NCI-H1105 treated with DMSO at 0.1 percent for 48 hours (cell line): ENCODE data around the gene RUFY3.
"Not testable (repeated sequence)": the region's sequence is repeated elsewhere in the genome, so short reads cannot be mapped to it uniquely, and the experiment has no call there.

ENCODE experiments used
- DNase-seq: peaks from one replicate; lab custom pipeline; 2025; lab: John Stamatoyannopoulos, UW

Gene RUFY3

DNA sequence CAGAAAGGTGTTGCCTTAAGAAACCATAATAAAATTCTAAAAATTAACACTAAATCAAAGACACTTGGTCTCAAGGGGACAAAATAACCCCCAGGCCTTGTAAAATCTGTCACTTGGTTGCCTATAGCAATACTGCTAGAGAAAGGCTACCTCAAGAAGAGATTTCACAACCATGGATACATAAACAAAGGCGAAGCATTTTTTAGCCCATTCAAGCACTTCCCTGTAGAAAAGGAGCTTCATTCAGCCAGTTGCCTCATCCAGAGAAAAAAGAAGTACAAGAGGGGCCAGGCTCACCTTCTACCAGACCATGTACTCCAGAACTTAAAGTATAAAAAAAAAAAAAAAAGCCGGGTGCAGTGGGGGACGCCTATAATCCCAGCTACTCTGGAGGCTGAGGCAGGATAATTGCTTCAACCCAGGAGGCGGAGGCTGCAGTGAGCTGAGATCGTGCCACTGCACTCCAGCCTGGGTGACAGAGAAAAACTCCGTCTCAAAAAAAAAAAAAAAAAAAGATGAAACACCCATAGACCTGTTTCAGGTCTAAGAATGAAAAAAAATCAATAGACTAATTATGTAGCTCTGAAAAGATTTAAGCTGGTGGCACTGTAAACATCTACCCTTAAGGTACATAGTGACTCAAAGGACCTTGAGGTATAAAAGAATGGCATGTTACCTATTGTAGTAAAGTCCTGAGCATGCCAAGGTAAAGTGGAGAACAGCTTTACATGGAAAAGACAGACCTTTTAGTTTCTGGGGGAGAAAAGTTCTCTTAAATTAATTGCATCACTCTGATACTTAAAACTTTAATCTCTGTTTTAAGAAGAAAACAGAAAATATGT lies 18.0 kb downstream of the RUFY3 start:
- DNase-seq, result no peak

DNA sequence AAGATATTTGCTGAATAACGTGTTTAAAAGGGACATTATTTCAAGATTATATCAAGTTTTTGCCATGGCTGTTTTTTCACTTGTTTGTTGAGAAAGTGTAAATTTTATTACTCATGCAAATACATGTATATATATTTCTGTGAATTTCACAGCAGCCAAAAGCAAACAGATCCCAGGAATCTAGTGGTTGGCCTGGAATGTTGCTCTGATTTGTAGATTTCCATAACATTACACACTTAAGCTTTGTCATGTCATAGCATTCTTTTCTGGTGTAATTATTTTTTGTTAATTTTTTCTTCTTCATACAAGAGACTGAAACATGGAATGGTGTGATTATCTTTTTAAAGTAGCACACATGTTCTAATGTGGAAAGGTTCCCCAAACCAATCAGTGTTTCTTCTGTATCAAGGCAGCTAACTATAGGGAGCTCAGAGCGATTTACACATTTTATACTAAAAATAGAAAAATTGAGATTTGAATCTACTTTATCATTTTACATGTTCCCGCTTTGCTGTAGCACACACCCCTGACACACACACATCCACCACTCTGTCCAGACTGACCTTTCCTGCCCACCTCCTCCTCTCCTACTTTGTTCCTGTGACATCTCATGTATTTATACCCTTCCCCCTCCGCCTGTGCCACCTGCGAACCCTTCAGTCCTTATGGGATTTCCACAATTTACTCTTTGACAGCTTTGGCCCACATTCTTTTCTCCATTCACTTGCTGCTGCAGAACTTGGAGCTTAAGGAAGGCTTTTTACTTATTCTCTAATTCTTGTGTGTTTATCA lies 20.3 kb downstream of the RUFY3 start:
- no peak for DNase-seq

DNA sequence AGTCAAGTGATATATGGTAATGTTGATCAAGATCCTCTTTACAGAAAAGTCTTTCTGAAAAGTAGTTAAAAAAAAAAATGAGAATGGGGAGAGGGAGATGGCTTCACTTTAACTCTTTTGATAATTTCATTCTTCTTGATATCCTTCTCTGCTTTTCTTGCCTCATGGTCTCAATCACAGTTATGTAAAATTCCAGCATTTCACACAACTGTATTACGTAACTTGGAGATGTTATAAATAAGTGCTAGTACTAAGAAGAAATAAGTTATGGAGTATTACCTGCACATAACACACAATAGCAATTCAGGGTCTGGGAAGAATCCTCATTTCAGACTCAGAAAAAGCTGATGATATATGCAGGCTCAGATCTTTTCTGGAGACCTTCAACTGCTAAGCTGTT lies 22.0 kb downstream of the RUFY3 start:
- DNase-seq, result no peak

DNA sequence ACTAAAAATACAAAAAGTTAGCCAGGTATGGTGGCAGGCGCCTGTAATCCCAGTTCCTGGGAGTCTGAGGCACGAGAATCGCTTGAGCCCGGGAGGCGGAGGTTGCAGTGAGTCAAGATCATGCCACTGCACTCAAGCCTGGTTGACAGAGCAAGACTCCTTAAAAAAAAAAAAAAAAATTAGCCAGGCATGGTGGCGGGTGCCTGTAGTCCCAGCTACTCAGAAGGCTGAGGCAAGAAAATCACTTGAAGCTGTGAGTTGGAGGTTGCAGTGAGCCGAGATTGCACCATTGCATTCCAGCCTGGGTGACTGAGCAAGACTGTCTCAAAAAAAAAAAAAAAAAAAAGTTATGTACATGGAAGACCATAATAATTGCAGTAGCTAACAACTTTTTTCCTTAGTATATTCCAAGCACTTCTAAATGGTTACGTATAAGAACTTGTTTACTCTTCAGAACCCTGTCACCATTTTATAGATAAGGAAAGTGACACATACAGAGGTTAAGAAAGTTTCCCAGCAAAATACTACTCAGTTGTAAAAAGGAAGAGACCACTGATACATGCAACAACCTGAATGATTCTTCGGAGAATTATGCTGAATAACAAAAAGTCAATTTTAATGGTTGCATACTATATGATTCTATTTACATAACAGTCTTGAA lies 24.5 kb downstream of the RUFY3 start:
- DNase-seq, result no peak

DNA sequence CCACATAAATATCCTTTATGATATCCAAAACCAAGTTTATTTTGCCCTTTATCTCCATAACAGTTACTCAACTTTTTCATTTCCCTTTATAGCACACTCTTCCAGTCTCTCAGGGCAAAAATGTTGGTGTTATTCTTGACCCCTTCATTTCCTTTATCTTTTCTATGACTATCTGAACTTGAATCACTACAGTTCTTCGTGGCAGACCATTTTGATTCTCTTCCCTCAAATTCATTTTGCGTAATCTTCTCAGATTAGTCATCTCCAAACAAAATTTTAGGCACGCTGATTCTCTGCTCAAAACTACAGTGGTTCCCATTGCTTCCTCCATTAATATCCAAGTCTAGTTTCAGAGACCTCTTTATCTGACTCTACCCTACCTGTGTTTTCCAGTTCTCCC lies 26.1 kb downstream of the RUFY3 start:
- no peak for DNase-seq

DNA sequence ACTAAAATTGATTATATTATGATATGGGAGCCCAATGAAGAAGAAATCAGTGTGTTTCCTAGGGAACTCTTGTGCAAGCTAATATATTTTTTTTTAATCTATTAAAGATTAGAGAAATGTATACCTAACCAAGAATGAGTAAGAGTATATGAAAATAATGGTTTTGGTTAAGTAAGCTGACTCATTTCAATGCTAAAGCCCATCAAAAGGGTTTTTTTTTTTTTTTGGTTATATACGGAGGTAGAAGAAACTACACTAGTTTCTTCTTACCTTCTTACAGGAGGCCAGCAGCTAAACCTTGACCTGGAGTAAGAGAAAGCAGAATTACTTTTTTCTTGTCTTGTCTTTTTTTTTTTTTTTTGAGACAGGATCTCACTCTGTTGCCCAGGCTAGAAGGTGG lies 27.5 kb downstream of the RUFY3 start:
- no peak for DNase-seq

DNA sequence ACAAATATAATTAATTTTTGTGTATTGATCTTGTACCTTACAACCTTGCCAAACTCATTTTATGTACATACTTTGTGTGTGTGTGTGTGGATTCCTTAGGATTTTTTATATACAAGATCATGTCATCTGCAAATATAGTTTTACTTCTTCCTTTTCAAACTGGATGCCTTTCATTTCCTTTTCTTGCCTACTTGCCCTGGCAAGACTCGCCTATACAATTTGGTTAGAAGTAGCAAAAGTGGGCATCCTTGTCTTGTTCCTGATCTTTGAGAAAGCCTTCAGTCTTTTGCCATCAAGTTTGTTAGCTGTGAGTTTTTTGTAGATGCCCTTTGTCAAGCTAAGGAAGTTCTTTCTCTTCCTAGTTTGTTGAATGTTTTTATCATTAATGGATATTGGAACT lies 30.5 kb downstream of the RUFY3 start:
- DNase-seq, result no peak

DNA sequence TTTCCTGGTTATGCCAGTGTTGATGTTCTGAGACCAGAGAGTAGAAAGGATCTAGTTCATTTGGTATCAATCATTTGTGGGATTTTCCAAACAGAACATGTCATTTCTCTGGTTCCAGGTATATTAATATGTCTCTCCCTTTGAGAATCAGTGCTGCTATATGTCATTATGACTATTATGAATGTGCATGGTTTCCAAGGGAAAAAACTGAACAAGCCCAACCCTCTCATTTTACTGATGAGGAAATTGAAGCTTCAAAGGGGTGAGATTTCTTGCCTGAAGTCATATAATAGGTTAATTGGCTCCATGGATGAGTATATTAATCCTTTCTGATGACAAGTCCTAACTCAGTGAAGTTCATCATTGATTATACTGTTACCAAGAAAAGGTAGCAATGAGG lies 31.9 kb downstream of the RUFY3 start:
- DNase-seq, result no peak

DNA sequence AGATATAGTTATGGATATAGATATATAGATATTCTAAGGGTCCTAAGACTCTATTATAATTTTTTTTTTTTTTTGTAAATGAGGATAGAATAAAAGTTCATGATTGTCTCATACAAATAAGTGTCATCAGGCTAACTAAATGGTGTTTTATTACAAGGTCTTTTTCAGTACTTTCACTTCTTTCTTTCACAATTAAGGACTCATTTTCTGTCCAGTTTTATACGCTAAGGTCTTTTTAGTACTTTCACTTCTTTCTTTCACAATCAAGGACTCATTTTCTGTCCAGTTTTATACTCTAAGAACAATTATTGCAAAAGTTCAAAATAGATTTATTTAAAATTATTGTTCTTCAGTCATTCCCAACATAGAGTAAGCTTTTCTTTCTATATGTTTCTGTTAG lies 32.7 kb downstream of the RUFY3 start:
- no peak for DNase-seq

DNA sequence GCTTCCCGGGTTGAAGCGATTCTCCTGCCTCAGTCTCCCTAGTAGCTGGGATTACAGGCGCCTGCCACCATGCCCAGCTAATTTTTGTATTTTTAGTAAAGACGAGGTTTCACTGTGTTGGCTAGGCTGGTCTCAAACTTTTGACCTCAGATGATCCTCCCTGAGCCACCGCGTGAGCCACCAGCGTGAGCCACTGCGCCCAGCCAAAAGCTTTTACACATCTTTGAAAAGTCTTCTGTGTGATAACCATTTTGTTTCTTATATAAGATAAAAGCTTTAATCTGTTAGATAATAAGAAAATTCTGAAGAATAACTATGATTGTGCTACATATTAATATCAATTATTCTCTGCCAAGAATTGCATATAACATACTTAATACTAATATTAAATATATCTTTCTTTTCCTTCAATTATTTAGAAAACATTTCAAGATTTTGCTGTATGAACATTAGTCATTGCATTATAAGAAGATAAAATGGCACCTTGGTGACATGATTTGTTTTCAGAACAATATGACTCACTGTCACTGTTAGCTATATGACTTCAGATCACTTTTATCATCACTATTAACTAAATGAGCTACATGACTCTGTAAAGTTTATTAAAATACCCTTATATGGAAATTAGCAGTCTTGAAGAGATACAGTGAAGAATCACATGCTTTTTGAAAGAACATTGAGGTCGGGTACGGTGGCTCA lies 33.4 kb downstream of the RUFY3 start:
- DNase-seq, result no peak

DNA sequence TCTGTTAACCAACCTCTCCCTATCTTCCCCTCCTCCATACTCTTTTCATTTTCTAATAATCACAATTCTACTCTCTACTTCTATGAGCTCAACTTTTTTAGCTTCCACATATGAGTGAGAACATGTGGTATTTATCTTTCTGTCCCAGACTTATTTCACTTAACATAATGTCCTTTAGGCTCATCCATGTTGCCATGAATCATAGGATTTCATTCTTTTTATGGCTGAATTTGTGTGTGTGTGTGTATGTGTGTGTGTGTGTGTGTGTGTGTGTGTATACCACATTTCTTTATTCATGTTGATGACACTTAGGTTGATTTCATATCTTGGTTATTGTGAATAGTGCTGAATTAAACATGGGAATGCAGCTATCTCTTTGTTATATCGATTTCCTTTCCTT lies 37.4 kb downstream of the RUFY3 start:
- no peak for DNase-seq

DNA sequence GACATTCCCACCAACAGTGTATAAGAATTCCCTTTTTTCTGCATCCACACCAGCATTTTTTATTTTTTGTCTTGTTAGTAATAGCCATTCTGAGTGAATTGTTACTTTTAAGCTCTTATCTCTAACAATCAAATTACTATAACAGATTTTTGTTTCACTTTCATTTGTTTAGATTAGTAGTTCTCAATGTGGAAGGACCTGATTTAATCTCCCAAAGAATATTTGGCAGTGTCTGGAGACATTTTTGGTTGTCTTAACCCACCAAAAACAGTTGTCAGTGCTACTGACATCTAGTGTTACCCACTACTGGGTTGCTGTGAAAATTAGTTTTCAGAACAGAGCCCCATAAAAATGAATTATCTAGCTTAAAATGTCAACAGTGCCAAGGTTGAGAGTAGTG lies 37.9 kb downstream of the RUFY3 start:
- DNase-seq, result no peak

DNA sequence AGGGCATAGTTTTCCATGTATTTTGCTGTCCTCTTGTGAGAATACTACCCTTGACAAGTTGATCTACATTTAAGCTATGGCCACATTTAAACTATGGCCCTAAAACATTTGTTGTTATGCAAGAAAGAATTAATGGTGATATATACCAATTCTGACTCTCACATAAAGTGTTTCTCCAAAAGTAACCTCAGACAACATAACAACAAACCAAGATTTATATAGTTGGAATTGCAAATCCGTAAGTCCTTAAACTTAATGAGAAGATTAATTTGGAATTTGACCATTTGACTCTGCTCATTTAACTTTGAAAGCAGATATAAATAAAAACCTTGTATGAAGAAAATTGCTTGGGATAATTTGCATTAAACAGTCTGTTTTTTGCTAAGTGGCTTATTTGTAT lies 38.9 kb downstream of the RUFY3 start:
- DNase-seq, result no peak

DNA sequence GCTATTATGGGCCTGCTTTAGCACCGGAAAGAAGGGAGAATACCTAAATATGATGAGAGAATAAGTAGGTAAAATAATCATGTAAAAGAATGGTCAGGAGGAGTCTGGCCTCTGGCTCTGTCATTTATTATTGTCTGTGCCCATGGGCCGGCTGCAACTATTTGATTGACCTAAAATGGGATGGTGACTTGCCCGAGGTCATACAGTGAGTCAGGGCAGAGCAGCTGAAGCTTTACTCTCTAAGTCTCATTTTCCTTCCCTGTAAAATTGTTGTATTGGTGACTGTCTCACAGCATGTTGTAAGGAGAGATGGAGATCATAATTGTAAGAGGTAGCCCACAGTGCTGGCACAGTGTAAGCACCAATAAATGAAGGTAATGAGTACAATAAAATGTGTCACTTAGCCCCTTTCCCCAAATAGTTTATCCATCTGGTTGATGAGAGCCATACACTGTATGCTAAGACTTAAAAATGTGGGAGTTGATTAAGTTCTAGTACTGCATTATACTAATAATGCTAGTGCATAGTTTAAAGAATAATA lies 39.6 kb downstream of the RUFY3 start:
- no peak for DNase-seq

DNA sequence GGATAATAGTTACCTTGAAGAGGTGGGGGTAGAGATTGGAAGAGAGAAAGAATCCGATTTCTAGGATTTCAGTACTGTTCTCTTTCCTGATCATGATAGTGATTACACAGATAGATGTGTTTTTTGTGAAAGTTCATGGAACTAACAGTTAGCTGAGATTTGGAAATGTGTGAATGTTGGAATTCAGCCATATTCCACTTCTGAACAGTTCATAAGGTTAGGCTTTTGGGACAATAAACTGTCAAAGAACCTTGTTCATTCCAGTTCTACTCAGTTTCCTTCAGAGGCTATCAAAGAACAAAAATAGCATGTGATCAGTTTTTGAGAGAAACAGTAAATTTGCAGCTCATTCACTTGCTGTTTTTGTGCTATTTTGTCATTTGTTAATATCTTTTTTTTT lies 43.6 kb downstream of the RUFY3 start:
- no peak for DNase-seq

DNA sequence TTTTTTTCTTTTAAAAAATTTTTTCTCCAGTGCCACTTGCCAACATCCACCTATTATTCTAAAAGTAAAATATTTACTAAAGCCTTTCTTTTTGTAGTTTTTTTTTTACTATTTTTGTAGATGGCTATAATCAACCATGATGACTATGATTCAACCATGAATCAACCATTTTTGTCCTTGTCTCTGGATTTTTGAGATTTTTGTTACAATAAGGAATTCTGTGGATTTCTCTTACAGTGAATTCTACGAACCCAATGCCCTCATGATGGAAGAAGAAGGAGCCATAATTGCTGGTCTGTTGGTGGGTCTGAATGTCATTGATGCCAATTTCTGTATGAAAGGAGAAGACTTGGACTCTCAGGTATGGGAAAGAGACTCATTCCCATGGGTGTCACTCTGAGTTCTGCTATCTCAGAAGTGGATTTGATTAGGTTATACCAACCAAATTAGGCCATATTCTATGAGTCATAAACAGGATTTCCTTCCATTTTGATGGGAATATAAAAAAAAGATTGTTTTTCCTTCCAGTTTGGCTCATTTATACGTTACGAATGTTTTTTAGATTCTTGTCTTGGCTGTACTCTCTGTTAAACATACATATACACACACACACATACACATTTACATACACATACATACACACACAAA lies 46.7 kb downstream of the RUFY3 start:
- DNase-seq, result no peak

DNA sequence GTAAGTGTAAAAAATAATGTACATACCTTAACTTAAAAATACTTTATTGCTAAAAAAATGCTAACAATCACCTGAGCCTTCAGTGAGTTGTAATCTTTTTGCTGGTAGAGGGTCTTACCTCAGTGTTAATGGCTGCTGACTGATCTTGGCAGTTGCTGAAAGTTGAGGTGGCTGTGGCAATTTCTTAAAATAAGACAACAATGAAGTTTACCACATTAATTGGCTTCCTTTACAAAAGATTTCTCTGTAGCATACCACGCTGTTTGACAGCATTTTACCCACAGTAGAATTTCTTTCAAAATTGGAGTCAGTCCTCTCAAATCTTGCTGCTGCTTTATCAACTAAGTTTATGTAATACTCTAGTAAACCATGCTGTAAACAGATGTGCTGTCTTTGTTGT lies 47.6 kb downstream of the RUFY3 start:
- not testable (repeated sequence) for DNase-seq

DNA sequence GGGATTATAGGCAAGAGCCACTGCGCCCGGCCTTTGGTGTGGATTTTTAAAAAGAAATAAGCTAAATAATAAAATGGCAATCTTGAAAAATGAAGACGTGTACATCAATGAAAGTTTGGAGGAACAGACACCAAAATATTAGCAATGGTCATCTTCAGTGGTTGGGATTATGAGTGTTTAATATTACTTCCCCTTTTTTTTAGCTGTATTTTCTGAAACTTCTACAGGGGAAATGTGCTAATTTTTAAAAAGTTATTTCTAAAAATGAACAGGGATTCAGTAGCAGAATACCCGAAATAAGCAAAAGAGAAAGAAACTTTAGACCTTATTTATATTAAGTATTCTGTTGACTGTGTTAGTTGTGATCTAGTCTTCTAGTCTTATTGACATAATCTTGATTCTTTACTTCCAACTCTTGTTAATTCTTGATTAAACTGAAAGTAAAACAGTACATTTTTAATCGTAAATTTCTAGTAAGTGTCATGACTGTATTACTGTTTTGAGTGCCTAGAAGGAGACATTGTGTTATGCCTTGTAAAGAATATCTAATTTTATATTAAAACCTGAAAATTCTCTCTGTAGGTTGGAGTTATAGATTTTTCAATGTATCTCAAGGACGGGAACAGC lies 51.3 kb downstream of the RUFY3 start:
- no peak for DNase-seq

DNA sequence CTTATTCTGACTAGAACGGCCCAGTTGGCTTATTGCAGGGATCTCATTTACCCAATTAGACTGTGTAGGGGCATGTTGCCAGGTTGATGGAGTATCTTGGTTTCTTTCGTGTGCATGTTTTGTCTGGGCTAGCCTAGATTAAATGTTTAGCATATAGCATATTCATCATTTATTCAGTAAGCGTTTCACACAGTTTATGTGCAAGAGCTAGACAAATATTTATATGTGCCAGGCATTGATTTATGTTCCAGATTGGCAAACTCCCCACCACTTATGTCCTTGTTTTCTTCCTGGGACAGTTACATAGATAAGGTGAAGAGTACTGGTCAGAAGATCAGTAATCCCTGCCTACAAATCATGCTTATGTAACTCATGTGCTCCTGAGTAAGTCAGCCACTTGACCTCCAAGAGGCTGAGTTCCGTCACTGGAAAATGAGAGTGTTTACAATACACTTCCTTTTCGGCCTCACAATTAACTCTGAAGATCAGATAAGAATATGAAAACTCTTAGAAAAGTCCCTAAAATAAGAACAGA lies 57.2 kb downstream of the RUFY3 start:
- DNase-seq, result no peak

DNA sequence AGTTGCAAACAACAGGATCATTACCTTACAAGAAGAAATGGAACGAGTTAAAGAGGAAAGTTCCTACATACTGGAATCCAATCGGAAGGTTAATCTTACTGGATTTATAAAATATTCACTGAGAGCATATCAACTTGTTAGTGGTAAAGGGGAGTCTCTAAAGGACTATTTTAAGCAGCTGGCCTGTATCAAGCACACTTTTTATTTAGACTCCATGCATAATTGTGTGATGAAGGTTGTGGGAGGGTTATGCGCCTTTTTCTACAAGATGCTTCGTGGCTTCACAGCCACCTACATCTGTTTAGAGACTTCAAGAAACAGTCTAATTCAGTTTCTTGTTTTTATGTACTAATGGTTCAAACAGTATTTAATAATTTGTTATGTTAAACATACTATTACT lies 61.3 kb downstream of the RUFY3 start:
- DNase-seq, result no peak

DNA sequence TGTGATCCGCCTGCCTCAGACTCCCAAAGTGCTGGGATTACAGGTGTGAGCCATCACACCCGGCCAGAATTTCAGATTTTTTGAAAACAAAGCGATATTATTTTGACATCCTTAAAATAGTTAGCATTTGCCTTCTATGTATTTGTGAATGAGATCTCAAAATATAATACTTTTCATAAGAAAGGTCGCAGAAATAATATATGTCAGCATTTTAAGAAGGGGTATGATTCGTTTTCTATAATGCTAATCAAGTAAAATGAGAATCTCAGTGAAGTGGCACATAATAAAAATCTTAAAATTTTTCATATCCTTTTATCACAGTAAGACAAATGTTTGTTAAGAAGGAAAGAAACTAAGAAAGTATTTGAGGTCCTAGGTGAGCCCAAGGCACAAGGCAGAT lies 65.7 kb downstream of the RUFY3 start:
- DNase-seq, result no peak
